K562 (cell line): ENCODE results near the gene PRDM8. TPM values are rescaled to one million over a fixed set of nuclear protein-coding genes. Genes with fewer than 3 reads are reported as not detected.

Experiments
- ATAC-seq: fragments of 200-7000 bp; cut with Tn5 transposase; 3 replicates; pipeline ENCODE4 v1.9.1; 2020; ENCODE audit warnings: moderate library complexity
- BruUV-seq: library from RNA; stranded (reverse); fragments of 400-500 nt; replicated peaks from 2 replicates; lab custom pipeline; 2021; lab: Mats Ljungman, UMichigan
- CTCF ChIA-PET: fragments of 300-600 bp; formaldehyde crosslinking; extraction: SDS; loops from one replicate; lab custom pipeline; 2021; ENCODE audit warnings: low intra/inter-chr PET ratio; lab: Yijun Ruan, JAX
- POLR2A ChIA-PET: fragments of 300-600, 350-650 bp; sonication (Branson Sonifier 250); formaldehyde crosslinking; extraction: SDS; loops from one replicate; lab custom pipeline; 2021; ENCODE audit warnings: antibody characterized with exemption, inconsistent platforms; lab: Yijun Ruan, JAX
- DNase-seq, 4 experiments: peaks; one replicate each; pipeline versions ENCODE4 v3.0.0 to v3.0.0-alpha.2; 2011 to 2018; ENCODE audit warnings: low spot score in 3 of 4, mixed read lengths in 3 of 4; ENCODE audit errors: extremely low read depth in 1 of 4
- FAIRE-seq: peaks from 2 replicates; lab custom pipeline; 2011; peaks lifted over from hg19 to GRCh38; lab: Jason Lieb, UNC
- H2AFZ ChIP-seq: 2 replicates; pipeline ENCODE4 v1.6.0; 2011; ENCODE audit warnings: low read depth, low read length, control low read depth, inconsistent platforms
- H3K27ac ChIP-seq: fragments of 200-600 bp; 3 replicates; pipeline ENCODE4 v1.8.0; 2011; ENCODE audit warnings: low read depth, mild to moderate bottlenecking, control low read depth, inconsistent platforms, low read length, moderate library complexity, mixed read lengths; ENCODE audit errors: extremely low read depth
- H3K27me3 ChIP-seq, 2 experiments: fragments of 300-600 bp in 1 of 2; 2 replicates in 1 of 2; 3 replicates in 1 of 2; pipeline versions ENCODE4 v1.6.0 to v1.8.0; 2011; ENCODE audit warnings: inconsistent platforms in 2 of 2, low read length in 2 of 2, mild to moderate bottlenecking in 1 of 2, mixed read lengths in 1 of 2, moderate library complexity in 1 of 2; ENCODE audit not compliant: control insufficient read depth in 2 of 2, insufficient read depth in 2 of 2
- H3K36me3 ChIP-seq: fragments of 300-600 bp; 3 replicates; pipeline ENCODE4 v1.8.0; 2011; ENCODE audit warnings: mild to moderate bottlenecking, low read length, inconsistent platforms; ENCODE audit not compliant: control insufficient read depth, insufficient read depth
- H3K4me1 ChIP-seq, 2 experiments: fragments of 200-600 bp in 1 of 2; replicated peaks in 1 of 2; 2 replicates in 1 of 2; 3 replicates in 1 of 2; pipeline versions ENCODE4 v1.5.1 to v1.8.0; 2011; ENCODE audit warnings: inconsistent platforms in 2 of 2, low read length in 2 of 2, mild to moderate bottlenecking in 1 of 2, mixed read lengths in 1 of 2, moderate library complexity in 1 of 2; ENCODE audit not compliant: control insufficient read depth in 2 of 2, insufficient read depth in 2 of 2
- H3K4me2 ChIP-seq: 2 replicates; pipeline ENCODE4 v1.6.1; 2011; ENCODE audit warnings: low read length, control low read depth, inconsistent platforms, mixed read lengths; ENCODE audit not compliant: insufficient read depth
- H3K4me3 ChIP-seq: fragments of 200-600 bp; sonication (generic), shearing (Covaris generic); 2 replicates; pipeline ENCODE4 v1.5.1; 2016; ENCODE audit warnings: control low read depth, inconsistent platforms
- H3K79me2 ChIP-seq: fragments of 200-600 bp; 3 replicates; pipeline ENCODE4 v1.8.0; 2011; ENCODE audit warnings: low read length, inconsistent platforms; ENCODE audit not compliant: control insufficient read depth, insufficient read depth
- H3K9ac ChIP-seq, 2 experiments: 2 replicates each; pipeline versions ENCODE4 v1.6.0 to v1.6.1; 2011; ENCODE audit warnings: low read depth in 2 of 2, low read length in 2 of 2, control low read depth in 1 of 2, inconsistent platforms in 1 of 2, mild to moderate bottlenecking in 1 of 2, mixed read lengths in 1 of 2; ENCODE audit not compliant: insufficient read depth in 1 of 2
- H3K9me1 ChIP-seq: one replicate; pipeline ENCODE4 v1.6.0; 2011; ENCODE audit warnings: inconsistent platforms, mild to moderate bottlenecking, low read length, moderate library complexity; ENCODE audit not compliant: control insufficient read depth, insufficient read depth
- H3K9me3 ChIP-seq: replicated peaks from 2 replicates; pipeline ENCODE4 v1.5.1; 2011; ENCODE audit warnings: low read depth, low read length, inconsistent platforms; ENCODE audit not compliant: control insufficient read depth, insufficient read depth
- H4K20me1 ChIP-seq: replicated peaks from 2 replicates; pipeline ENCODE4 v1.6.1; 2011; ENCODE audit warnings: low read length, inconsistent platforms, mixed read lengths; ENCODE audit not compliant: control insufficient read depth, insufficient read depth
- BACH1 ChIP-seq: fragments of 200-800 bp; sonication (Bioruptor generic); IDR thresholded peaks from 2 replicates; pipeline ENCODE4 v1.6.1; 2016; ENCODE audit warnings: missing genetic modification characterization, missing compliant biosample characterization
- E2F1 ChIP-seq: sonication (generic); formaldehyde crosslinking; IDR thresholded peaks from 2 replicates; pipeline ENCODE4 v1.8.1; 2023; ENCODE audit warnings: mild to moderate bottlenecking, missing genetic modification reagents, moderate library complexity
- ETS2 ChIP-seq: IDR thresholded peaks from 2 replicates; pipeline ENCODE4 v1.6.1; 2016; ENCODE audit warnings: borderline replicate concordance, missing genetic modification characterization, mild to moderate bottlenecking, moderate library complexity, missing compliant biosample characterization; ENCODE audit not compliant: poor library complexity, severe bottlenecking
- FOXK2 ChIP-seq, 2 experiments: fragments of 450-650 bp; IDR thresholded peaks in 1 of 2; conservative IDR thresholded peaks in 1 of 2; 2 replicates each; pipeline ENCODE4 v1.6.1; 2016; ENCODE audit warnings: low read depth in 2 of 2, mild to moderate bottlenecking in 1 of 2
- JUN ChIP-seq, 2 experiments: sonication (generic) in 1 of 2; formaldehyde crosslinking in 1 of 2; IDR thresholded peaks; 2 replicates each; pipeline versions ENCODE4 v1.6.1 to v1.8.0; 2012 to 2022; ENCODE audit warnings: borderline replicate concordance in 2 of 2, mild to moderate bottlenecking in 2 of 2, improper control_type of control experiment in 1 of 2, low read depth in 1 of 2, low read length in 1 of 2, missing genetic modification reagents in 1 of 2
- KDM5B ChIP-seq: fragments of 200-600 bp; sonication (generic); IDR thresholded peaks from 2 replicates; pipeline ENCODE4 v1.6.1; 2012; ENCODE audit warnings: low read depth, mild to moderate bottlenecking, moderate library complexity, low read length, control low read depth, inconsistent platforms; ENCODE audit not compliant: insufficient replicate concordance
- MED1 ChIP-seq: sonication (generic); formaldehyde crosslinking; IDR thresholded peaks from 2 replicates; pipeline ENCODE4 v1.8.1; 2023; ENCODE audit warnings: missing genetic modification reagents, borderline replicate concordance
- NFXL1 ChIP-seq: fragments of 450-650 bp; formaldehyde crosslinking; IDR thresholded peaks from 2 replicates; pipeline ENCODE4 v1.4.0; 2021; ENCODE audit warnings: mild to moderate bottlenecking
- NR2C2 ChIP-seq, 2 experiments: fragments of 200-800 bp in 1 of 2; sonication (Bioruptor generic) in 1 of 2; sonication (generic) in 1 of 2; formaldehyde crosslinking in 1 of 2; IDR thresholded peaks; 2 replicates each; pipeline versions ENCODE4 v1.6.1 to v1.8.0; 2016 to 2022; ENCODE audit warnings: mild to moderate bottlenecking in 1 of 2, missing compliant biosample characterization in 1 of 2, missing genetic modification characterization in 1 of 2, missing genetic modification reagents in 1 of 2
- POLR2AphosphoS2 ChIP-seq: IDR thresholded peaks from 2 replicates; pipeline ENCODE4 v1.6.1; 2012; ENCODE audit warnings: low read length, improper control_type of control experiment
- PPARD ChIP-seq: fragments of 250-450 bp; sonication (Bioruptor Pico); IDR thresholded peaks from 2 replicates; pipeline ENCODE4 v1.8.0; 2022; ENCODE audit warnings: inconsistent platforms, mild to moderate bottlenecking, moderate library complexity
- RBM14 ChIP-seq: fragments of 200-400 bp; formaldehyde crosslinking; IDR thresholded peaks from 2 replicates; pipeline ENCODE4 v1.6.1; 2018; ENCODE audit warnings: low read depth, mild to moderate bottlenecking, low read length, moderate library complexity, borderline replicate concordance; ENCODE audit not compliant: insufficient read depth
- SAFB ChIP-seq: fragments of 200-400 bp; formaldehyde crosslinking; IDR thresholded peaks from 2 replicates; pipeline ENCODE4 v1.6.1; 2017; ENCODE audit warnings: low read depth, low read length, borderline replicate concordance
- SMARCE1 ChIP-seq: fragments of 450-650 bp; IDR thresholded peaks from 2 replicates; pipeline ENCODE4 v1.7.1; 2016; ENCODE audit warnings: mild to moderate bottlenecking
- ZNF518B ChIP-seq: fragments of 250-450 bp; sonication (Bioruptor Pico); IDR thresholded peaks from 2 replicates; pipeline ENCODE4 v1.5.0; 2021; ENCODE audit warnings: mild to moderate bottlenecking, moderate library complexity
- ZNF778 ChIP-seq: fragments of 450-650 bp; formaldehyde crosslinking; IDR thresholded peaks from 2 replicates; pipeline ENCODE4 v1.4.0; 2020; ENCODE audit warnings: mild to moderate bottlenecking, moderate library complexity
- WGBS: fragments of 100-300 bp; shearing (Covaris generic); methylation state at CpG from one replicate; pipeline ENCODE4 v1.1.6; 2016; ENCODE audit warnings: low coverage, mixed read lengths; ENCODE audit not compliant: insufficient coverage; ENCODE audit errors: missing lambda C conversion rate; 5-methylcytosine and 5-hydroxymethylcytosine counted together
- in situ Hi-C: fragments of 300-500 bp; cut with MboI; formaldehyde crosslinking; loops from 4 replicates; pipeline ENCODE4 v1.15.0; 2018; ENCODE audit warnings: inconsistent platforms, mixed read lengths
- intact Hi-C: fragments of 100-400 bp; cut with micrococcal nuclease; formaldehyde crosslinking; loops from 2 replicates; pipeline ENCODE4 v1.14.2; 2022
- polyA plus RNA-seq, 8 experiments: library from polyadenylated mRNA; depleted of rRNA in 4 of 8; stranded (reverse) in 5 of 8; unstranded in 3 of 8; fragments of >200 nt; fragmentation: Nextera tagmentation in 2 of 8; fragmentation: Illumina TruSeq in 1 of 8; extraction: Ambion mirVana in 2 of 8; extraction: Trizol in 1 of 8; gene quantifications; 2 replicates each; pipeline versions ENCODE4 v1.2.1 to v1.2.3, GENCODE V29; 2011 to 2014; ENCODE audit warnings: inconsistent platforms in 1 of 8, missing spikeins in 1 of 8
- total RNA-seq, 7 experiments: library from RNA; depleted of rRNA in 6 of 7; stranded (reverse); fragments of >200 nt in 6 of 7; fragmentation: Illumina TruSeq in 2 of 7; extraction: Trizol in 2 of 7; gene quantifications; 2 replicates each; pipeline versions ENCODE4 v1.2.1 to v1.2.3, GENCODE V29; 2011 to 2021; ENCODE audit warnings: low replicate concordance in 1 of 7

PRDM8 gene
- total and polyA plus RNA-seq, 9 of the 15 experiments (the other 6 are each of a cell fraction or from before 2014, with no cell fraction given): 0.40 TPM; not detected in 8

GRCh38 chr4:80199947-80200346 lies 2.6 kb downstream of the PRDM8 start:
- H3K4me1 ChIP-seq: peaks cover 0 to 2% of the 10 kb centered on the region in 2 experiments; a peak in 1 of 5 replicates

More at GRCh38 chr4:80199947-80200346, 2.6 kb downstream of the PRDM8 start:
- DNase-seq (no peak), FAIRE-seq (peak; percentile 46), ATAC-seq (no peak)
- intact Hi-C loops (no loop called here), in situ Hi-C loops (no loop called here)
- no peaks in the 10 kb centered on the region for H3K79me2 ChIP-seq
- H3K4me3 ChIP-seq: no peak overlapping the region
- H3K27me3 ChIP-seq: no peaks in the 10 kb centered on the region
- no peaks in the 10 kb centered on the region for H4K20me1 ChIP-seq
- CTCF ChIA-PET: no interaction called here
- no peak overlapping the region for H3K4me2 ChIP-seq
- no TSS peak for BruUV-seq
- no peaks in the 10 kb centered on the region for H3K36me3 ChIP-seq
- H3K9ac ChIP-seq: no peak overlapping the region
- POLR2A ChIA-PET: interaction anchor here (0.7 kb wide), 1 partner anchor 184 kb away, joined by 3 read pairs; no protein-coding TSS in a partner anchor
- H3K9me1 ChIP-seq: no peaks in the 10 kb centered on the region
- WGBS: 63% methylated on average over 6 of the region's 6 CpGs
- H3K9me3 ChIP-seq: no peaks in the 10 kb centered on the region; the same call in 1 of the 2 replicates
- no peak overlapping the region for H3K27ac ChIP-seq
- TF ChIP-seq NFXL1 (CRISPR knock-in tag) (no peak), JUN (IDR thresholded peaks at IDR 0.05; ENCODE audit: borderline replicate concordance, low read depth, low read length) (no peak), JUN (CRISPR knock-in tag; IDR thresholded peaks at IDR 0.05; ENCODE audit: borderline replicate concordance) (no peak), BACH1 (tag) (no peak), ETS2 (tag) (no peak), SAFB (no peak), SMARCE1 (no peak), PPARD (CRISPR knock-in tag) (no peak), FOXK2 (conservative IDR thresholded peaks at IDR 0.05 in 1 of 2, IDR thresholded peaks at IDR 0.05 in 1 of 2; ENCODE audit: low read depth in 2 of 2) (no peak), ZNF778 (CRISPR knock-in tag) (no peak), KDM5B (no peak), NR2C2 (CRISPR knock-in tag; IDR thresholded peaks at IDR 0.05) (no peak), NR2C2 (tag; IDR thresholded peaks at IDR 0.05) (no peak), ZNF518B (CRISPR knock-in tag) (no peak), E2F1 (CRISPR knock-in tag) (no peak), MED1 (CRISPR knock-in tag) (no peak), POLR2AphosphoS2 (no peak), RBM14 (no peak)
- H2AFZ ChIP-seq: no peak overlapping the region
